GM10266 (cell line): Measurements from ENCODE around the gene LHB.

Experiments
- DNase-seq: peaks from one replicate; pipeline ENCODE4 v3.0.0; 2012; ENCODE audit errors: extremely low spot score
- TF ChIP-seq, protein P1 (sequence below): IDR thresholded peaks from 2 replicates; pipeline ENCODE4 v1.5.1; 2012; ENCODE audit warnings: mild to moderate bottlenecking, low read depth; ENCODE audit not compliant: control insufficient read depth, insufficient read depth; ENCODE audit errors: missing control alignments

Gene LHB

DNA sequence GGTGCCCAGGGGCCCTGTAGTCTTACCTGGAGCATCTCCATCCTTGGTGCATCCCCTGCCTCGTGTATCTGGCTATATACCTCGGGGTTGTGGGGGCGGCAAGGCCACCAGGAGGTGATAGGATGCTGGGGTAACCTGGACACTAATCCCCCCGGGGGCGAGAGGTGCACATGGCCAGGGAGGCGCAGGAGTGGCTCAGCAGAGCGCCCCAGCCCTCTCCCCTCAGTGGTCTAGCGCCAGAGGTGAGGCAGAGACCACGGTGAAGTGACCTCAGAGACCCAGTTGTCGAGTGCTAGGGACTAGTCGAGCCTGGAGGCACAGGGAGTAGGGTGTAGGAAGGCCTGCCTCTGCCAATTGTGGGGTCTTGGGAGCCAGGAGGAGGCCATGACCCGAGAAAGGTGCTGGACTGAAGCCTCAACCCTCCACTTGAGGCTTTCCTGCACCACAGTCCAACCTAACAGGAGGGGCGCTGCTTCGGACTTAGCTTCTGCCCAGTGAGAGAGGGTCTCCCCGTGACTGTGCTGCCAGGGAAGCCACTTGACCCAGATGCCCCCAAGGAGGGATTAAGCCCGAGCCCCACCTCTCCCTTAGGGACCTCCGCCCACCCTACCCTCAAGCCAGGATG is at the start of gene LHB:
LHB (minus strand) TSS at position 51 of the 625 bp plus-strand sequence; CDS start at position 41, 10 bp downstream.
- TF ChIP-seq, protein P1, sequence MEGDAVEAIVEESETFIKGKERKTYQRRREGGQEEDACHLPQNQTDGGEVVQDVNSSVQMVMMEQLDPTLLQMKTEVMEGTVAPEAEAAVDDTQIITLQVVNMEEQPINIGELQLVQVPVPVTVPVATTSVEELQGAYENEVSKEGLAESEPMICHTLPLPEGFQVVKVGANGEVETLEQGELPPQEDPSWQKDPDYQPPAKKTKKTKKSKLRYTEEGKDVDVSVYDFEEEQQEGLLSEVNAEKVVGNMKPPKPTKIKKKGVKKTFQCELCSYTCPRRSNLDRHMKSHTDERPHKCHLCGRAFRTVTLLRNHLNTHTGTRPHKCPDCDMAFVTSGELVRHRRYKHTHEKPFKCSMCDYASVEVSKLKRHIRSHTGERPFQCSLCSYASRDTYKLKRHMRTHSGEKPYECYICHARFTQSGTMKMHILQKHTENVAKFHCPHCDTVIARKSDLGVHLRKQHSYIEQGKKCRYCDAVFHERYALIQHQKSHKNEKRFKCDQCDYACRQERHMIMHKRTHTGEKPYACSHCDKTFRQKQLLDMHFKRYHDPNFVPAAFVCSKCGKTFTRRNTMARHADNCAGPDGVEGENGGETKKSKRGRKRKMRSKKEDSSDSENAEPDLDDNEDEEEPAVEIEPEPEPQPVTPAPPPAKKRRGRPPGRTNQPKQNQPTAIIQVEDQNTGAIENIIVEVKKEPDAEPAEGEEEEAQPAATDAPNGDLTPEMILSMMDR, result no peak
- no peak for DNase-seq

DNA sequence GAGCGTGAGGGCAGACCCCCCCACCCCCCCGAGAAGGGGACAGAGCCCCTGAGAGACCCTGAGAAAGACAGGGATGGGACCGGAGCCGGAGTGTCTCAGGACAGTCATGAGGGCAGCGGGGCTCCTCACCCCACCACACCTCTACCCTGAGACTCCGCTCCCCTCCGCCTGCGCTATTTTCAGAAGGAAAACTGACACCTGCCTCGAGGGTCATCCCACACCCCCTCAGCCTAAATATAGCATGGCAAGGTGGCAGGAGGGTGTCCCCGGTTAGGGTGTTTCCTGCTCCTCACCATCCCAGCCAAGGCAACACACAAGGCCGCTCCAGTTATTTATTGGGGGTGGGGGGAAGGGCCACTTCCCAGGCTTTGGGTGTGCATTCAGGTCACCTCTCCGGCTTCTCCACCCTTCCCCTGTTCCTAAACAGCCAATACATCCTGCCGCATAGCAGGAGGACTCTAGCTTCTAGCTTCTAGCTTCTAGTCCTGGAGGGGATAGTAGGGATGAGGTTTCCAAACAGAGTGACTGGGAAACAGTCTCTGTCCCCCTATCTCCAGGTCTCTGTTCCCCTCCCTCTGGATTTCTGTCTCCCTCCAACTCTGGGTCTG is 49.1 kb upstream of the LHB start:
- TF ChIP-seq, protein P1, result no peak
- DNase-seq, result peak; percentile 22

DNA sequence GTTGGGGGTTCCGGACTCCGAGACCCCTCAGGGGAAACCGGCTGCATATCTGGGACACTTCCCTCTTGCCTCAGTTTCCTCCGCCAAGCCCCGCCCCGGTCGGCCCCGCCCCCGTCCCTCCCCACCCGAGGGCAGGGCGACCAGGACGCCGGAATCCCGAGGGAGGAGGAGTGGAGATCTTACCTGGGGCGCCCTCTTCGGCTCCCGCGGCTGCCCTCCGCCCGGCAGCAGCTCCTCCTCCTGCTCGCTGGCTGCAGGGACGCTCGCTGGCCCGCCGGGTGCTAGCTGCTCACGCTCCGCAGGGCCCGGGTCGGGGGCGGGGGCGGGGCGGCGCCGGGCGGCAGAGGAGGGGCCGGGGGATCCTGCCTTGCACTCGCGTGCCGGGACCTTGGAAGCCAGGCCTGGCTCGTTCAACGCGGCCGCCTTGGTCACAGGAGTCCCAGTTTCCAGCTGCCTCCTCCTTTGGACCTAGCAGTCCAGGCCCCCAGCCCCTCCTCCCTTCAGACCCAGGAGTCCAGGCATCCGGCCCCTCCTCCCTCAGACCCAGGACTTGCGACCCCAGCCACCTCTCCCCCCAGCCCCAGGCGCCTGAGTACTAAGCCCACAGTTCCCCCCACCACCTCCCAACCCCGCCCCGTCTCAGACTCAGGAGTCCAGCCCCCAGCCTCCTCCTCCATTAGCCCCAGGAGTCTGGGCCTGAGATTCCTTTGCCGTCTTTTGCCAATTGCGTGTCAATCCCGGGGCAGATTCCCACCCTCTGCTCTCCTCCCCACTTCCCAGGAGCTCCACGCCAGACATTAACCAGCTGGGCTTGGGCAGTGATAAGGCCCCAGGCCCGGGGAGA is 48.1 kb upstream of the LHB start, which contains the start of gene NTF4:
NTF4 (minus strand) TSS at position 51 of the 844 bp plus-strand sequence. CDS start 2,821 bp downstream, outside the sequence.
- TF ChIP-seq, protein P1, result no peak
- peak; percentile 62 for DNase-seq

DNA sequence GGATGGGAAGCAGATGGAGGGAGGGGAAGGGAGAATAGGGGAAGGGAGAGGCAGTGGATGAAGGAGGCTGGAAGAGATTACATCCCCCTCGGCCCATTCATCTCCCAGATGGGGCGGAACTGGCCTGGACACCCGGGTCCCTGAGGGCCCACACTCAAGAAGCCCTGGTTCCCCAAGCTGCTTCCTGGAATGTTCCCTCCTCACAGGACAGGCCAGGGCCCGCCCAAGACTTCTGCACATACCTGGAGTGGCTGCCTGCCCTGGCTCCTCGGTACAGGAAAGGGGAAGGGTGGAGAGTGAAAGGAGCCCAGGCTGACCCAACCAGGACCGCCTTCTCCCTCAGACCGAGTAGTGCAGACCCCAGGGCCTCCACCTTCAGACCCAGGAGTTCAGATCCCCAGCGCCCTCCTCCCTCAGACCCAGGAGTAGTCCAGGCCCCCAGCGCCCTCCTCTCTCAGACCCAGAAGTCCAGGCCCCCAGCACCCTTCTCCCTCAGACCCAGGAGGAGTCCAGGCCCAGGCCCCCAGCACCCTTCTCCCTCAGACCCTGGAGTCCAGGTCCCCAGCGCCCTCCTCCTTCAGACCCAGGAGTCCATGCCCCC is 47.2 kb upstream of the LHB start:
- TF ChIP-seq, protein P1, result no peak
- peak; percentile 37 for DNase-seq

DNA sequence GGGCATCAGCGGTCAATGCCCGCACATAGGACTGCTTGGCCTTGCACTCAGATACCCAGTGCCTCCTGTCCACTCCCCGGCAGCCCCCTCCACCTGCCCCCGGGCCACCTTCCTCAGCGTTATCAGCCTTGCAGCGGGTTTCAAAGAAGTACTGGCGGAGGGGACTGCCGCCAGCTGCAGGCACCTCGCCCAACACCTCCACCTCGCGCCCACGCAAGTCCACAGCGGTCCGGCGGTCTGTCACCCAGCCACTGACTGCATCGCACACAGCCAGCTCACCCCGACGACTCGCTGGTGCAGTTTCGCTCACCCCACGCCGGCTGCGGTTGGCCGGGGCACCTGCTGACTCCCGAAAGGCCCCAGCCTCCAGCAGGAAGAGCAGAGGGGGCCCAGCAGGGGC is 44.6 kb upstream of the LHB start:
- TF ChIP-seq, protein P1, result no peak
- peak; percentile 51 for DNase-seq

DNA sequence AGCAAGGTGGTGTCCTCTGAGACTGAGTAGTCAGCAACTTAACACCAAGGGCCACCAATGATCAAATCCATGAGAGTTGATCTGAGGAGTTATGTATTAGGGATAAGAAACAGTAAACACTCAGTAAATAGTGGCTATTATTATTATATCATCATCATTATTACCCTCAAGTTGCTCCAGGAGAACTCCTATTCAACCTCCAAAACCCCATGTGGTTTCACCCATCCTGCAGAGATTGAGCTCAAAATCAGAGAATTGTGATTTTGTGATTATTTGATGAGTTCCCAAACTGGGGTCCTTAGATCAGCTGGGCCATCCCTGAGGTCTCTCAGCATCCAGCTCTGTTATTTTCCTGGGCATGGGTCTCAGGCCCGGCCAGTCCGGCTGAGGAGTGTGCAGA is 44.1 kb upstream of the LHB start:
- DNase-seq, result no peak
- TF ChIP-seq, protein P1, result no peak
